HG02840 (cell line): Measurements from ENCODE around the gene MTX1.

Experiments
- ATAC-seq: cut with Tn5 transposase; IDR thresholded peaks from one replicate; pipeline ENCODE4 v1.9.1; 2021; ENCODE audit warnings: mild to moderate bottlenecking, moderate library complexity, moderate number of reproducible peaks; ENCODE audit not compliant: unreplicated experiment, low FRiP score

Gene MTX1

GRCh38 chr1:155174324-155175280 lies 33.9 kb upstream of the MTX1 start:
- ATAC-seq: no peak

- no peak for ATAC-seq
These were observed 33.1 kb upstream of the MTX1 start for GRCh38 chr1:155175281-155175926.

- ATAC-seq: no peak
These were observed 32.5 kb upstream of the MTX1 start for GRCh38 chr1:155175927-155176371.

GRCh38 chr1:155176544-155177071 lies 31.9 kb upstream of the MTX1 start:
- ATAC-seq: no peak

- ATAC-seq: no peak
These were observed 31.1 kb upstream of the MTX1 start for GRCh38 chr1:155177192-155177917.

GRCh38 chr1:155177918-155178281 lies 30.6 kb upstream of the MTX1 start:
- ATAC-seq: no peak

GRCh38 chr1:155178441-155179111 lies 29.9 kb upstream of the MTX1 start:
- ATAC-seq: no peak

- ATAC-seq: no peak
These were observed 29.1 kb upstream of the MTX1 start for GRCh38 chr1:155179112-155180031.

GRCh38 chr1:155181371-155182051 lies 27.0 kb upstream of the MTX1 start:
- no peak for ATAC-seq

- no peak for ATAC-seq
These were observed 26.4 kb upstream of the MTX1 start for GRCh38 chr1:155182052-155182550.

- no peak for ATAC-seq
These were observed 24.7 kb upstream of the MTX1 start for GRCh38 chr1:155183775-155184221.

- no peak for ATAC-seq
These were observed 24.1 kb upstream of the MTX1 start for GRCh38 chr1:155184351-155184811.

- no peak for ATAC-seq
These were observed 23.4 kb upstream of the MTX1 start for GRCh38 chr1:155184835-155185782.

- ATAC-seq: no peak
These were observed 22.8 kb upstream of the MTX1 start for GRCh38 chr1:155185783-155186066.

GRCh38 chr1:155186067-155186793 lies 22.3 kb upstream of the MTX1 start:
- ATAC-seq: no peak

GRCh38 chr1:155186794-155187455 lies 21.6 kb upstream of the MTX1 start:
- ATAC-seq: no peak
